K562 (cell line): Measurements from ENCODE around the gene ERVK3-1. TPM values are rescaled to one million over a fixed set of nuclear protein-coding genes. Genes with fewer than 3 reads are reported as not detected.

Experiments
- ATF3 ChIP-seq, 2 experiments: fragments of 450-650 bp in 1 of 2; sonication (generic) in 1 of 2; formaldehyde crosslinking in 1 of 2; IDR thresholded peaks in 1 of 2; conservative IDR thresholded peaks in 1 of 2; 2 replicates each; pipeline versions ENCODE4 v1.6.1 to v1.8.1; 2016 to 2023; ENCODE audit warnings: mild to moderate bottlenecking in 2 of 2, moderate library complexity in 2 of 2, inconsistent platforms in 1 of 2, missing genetic modification reagents in 1 of 2
- BCLAF1 ChIP-seq, 2 experiments: fragments of 450-650 bp in 1 of 2; IDR thresholded peaks; 2 replicates each; pipeline ENCODE4 v1.6.1; 2011 to 2017; ENCODE audit warnings: low read depth in 2 of 2, antibody characterized with exemption in 1 of 2, borderline replicate concordance in 1 of 2, low read length in 1 of 2, mild to moderate bottlenecking in 1 of 2, mixed read lengths in 1 of 2; ENCODE audit not compliant: control insufficient read depth in 1 of 2
- E2F1 ChIP-seq: sonication (generic); formaldehyde crosslinking; IDR thresholded peaks from 2 replicates; pipeline ENCODE4 v1.8.1; 2023; ENCODE audit warnings: mild to moderate bottlenecking, missing genetic modification reagents, moderate library complexity
- ETV5 ChIP-seq: sonication (generic); formaldehyde crosslinking; IDR thresholded peaks from 2 replicates; pipeline ENCODE4 v1.4.0; 2020; ENCODE audit warnings: low read depth, mild to moderate bottlenecking, missing genetic modification reagents
- ETV6 ChIP-seq, 3 experiments: fragments of 150-350 bp in 1 of 3; sonication (generic) in 1 of 3; formaldehyde crosslinking in 1 of 3; IDR thresholded peaks; 2 replicates each; pipeline versions ENCODE4 v1.6.1 to v1.8.0; 2014 to 2022; ENCODE audit warnings: borderline replicate concordance in 2 of 3, low read depth in 2 of 3, antibody characterized with exemption in 1 of 3, low read length in 1 of 3, mild to moderate bottlenecking in 1 of 3, missing genetic modification reagents in 1 of 3
- HDAC1 ChIP-seq, 2 experiments: fragments of 450-650 bp; IDR thresholded peaks; 2 replicates each; pipeline ENCODE4 v1.6.1; 2016 to 2017; ENCODE audit warnings: inconsistent platforms in 1 of 2, mild to moderate bottlenecking in 1 of 2, moderate library complexity in 1 of 2
- NCOR1 ChIP-seq: fragments of 450-650 bp; IDR thresholded peaks from 2 replicates; pipeline ENCODE4 v1.6.1; 2016; ENCODE audit warnings: mild to moderate bottlenecking, moderate library complexity
- RBBP5 ChIP-seq: fragments of 200-600 bp; sonication (generic); IDR thresholded peaks from 2 replicates; pipeline ENCODE4 v1.6.1; 2012; ENCODE audit warnings: borderline replicate concordance, mild to moderate bottlenecking, low read length, control low read depth, inconsistent platforms; ENCODE audit not compliant: insufficient read depth, poor library complexity, severe bottlenecking
- USF2 ChIP-seq: sonication (generic); formaldehyde crosslinking; IDR thresholded peaks from 2 replicates; pipeline ENCODE4 v1.5.0; 2020; ENCODE audit warnings: missing genetic modification reagents
- ZC3H11A ChIP-seq: IDR thresholded peaks from 2 replicates; pipeline ENCODE4 v1.6.1; 2012; ENCODE audit warnings: low read depth, low read length, improper control_type of control experiment
- ZNF707 ChIP-seq: fragments of 250-450 bp; sonication (Bioruptor Pico); conservative IDR thresholded peaks from 2 replicates; pipeline ENCODE4 v1.8.0; 2022; ENCODE audit warnings: inconsistent platforms, mild to moderate bottlenecking, moderate library complexity
- ZZZ3 ChIP-seq: fragments of 450-650 bp; IDR thresholded peaks from 2 replicates; pipeline ENCODE4 v1.6.1; 2016; ENCODE audit warnings: antibody characterized with exemption, mild to moderate bottlenecking, moderate library complexity
- polyA plus RNA-seq, 8 experiments: library from polyadenylated mRNA; depleted of rRNA in 4 of 8; stranded (reverse) in 5 of 8; unstranded in 3 of 8; fragments of >200 nt; fragmentation: Nextera tagmentation in 2 of 8; fragmentation: Illumina TruSeq in 1 of 8; extraction: Ambion mirVana in 2 of 8; extraction: Trizol in 1 of 8; gene quantifications; 2 replicates each; pipeline versions ENCODE4 v1.2.1 to v1.2.3, GENCODE V29; 2011 to 2014; ENCODE audit warnings: inconsistent platforms in 1 of 8, missing spikeins in 1 of 8
- total RNA-seq, 7 experiments: library from RNA; depleted of rRNA in 6 of 7; stranded (reverse); fragments of >200 nt in 6 of 7; fragmentation: Illumina TruSeq in 2 of 7; extraction: Trizol in 2 of 7; gene quantifications; 2 replicates each; pipeline versions ENCODE4 v1.2.1 to v1.2.3, GENCODE V29; 2011 to 2021; ENCODE audit warnings: low replicate concordance in 1 of 7
- TF ChIP-seq, protein P1 (sequence below): fragments of 250-450 bp; sonication (Bioruptor Pico); IDR thresholded peaks from 2 replicates; pipeline ENCODE4 v1.5.0; 2022; ENCODE audit warnings: mild to moderate bottlenecking

ERVK3-1 gene
- total and polyA plus RNA-seq, 9 of the 15 experiments (the other 6 are each of a cell fraction or from before 2014, with no cell fraction given), result 87.6 to 299 (median 119) TPM

- TF ChIP-seq, protein P1, sequence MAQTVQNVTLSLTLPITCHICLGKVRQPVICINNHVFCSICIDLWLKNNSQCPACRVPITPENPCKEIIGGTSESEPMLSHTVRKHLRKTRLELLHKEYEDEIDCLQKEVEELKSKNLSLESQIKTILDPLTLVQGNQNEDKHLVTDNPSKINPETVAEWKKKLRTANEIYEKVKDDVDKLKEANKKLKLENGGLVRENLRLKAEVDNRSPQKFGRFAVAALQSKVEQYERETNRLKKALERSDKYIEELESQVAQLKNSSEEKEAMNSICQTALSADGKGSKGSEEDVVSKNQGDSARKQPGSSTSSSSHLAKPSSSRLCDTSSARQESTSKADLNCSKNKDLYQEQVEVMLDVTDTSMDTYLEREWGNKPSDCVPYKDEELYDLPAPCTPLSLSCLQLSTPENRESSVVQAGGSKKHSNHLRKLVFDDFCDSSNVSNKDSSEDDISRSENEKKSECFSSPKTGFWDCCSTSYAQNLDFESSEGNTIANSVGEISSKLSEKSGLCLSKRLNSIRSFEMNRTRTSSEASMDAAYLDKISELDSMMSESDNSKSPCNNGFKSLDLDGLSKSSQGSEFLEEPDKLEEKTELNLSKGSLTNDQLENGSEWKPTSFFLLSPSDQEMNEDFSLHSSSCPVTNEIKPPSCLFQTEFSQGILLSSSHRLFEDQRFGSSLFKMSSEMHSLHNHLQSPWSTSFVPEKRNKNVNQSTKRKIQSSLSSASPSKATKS, result no peak
- TF ChIP-seq RBBP5, result peak; percentile 64
- peak; percentile 76 for TF ChIP-seq E2F1
- no peak for TF ChIP-seq ZNF707 (CRISPR knock-in tag)
- no peak for TF ChIP-seq ATF3 (IDR thresholded peaks at IDR 0.05)
- TF ChIP-seq ATF3 (CRISPR knock-in tag; conservative IDR thresholded peaks at IDR 0.05), result peak; percentile 44
- TF ChIP-seq ETV5 (CRISPR knock-in tag), result peak; percentile 87
- peak; percentile 6 to 98; a peak in 2 of 4 replicates for TF ChIP-seq HDAC1 (IDR thresholded peaks at IDR 0.05)
- TF ChIP-seq ZC3H11A, result no peak
- TF ChIP-seq ETV6 (IDR thresholded peaks at IDR 0.05; ENCODE audit: borderline replicate concordance in 1 of 2, low read depth in 2 of 2, low read length in 1 of 2), result 0 out of 4 replicates have a peak, but pooled peaks of 1 of the 2 experiments have one; percentile 34
- no peak for TF ChIP-seq ETV6 (CRISPR knock-in tag; IDR thresholded peaks at IDR 0.05; ENCODE audit: borderline replicate concordance)
- 0 out of 2 replicates have a peak, but pooled peaks have one; percentile 36 for TF ChIP-seq ZZZ3
- no peak for TF ChIP-seq USF2 (CRISPR knock-in tag)
- TF ChIP-seq NCOR1, result no peak
- TF ChIP-seq BCLAF1 (IDR thresholded peaks at IDR 0.05; ENCODE audit: borderline replicate concordance in 1 of 2, control insufficient read depth in 1 of 2, low read depth in 2 of 2, low read length in 1 of 2), result 0 out of 4 replicates have a peak, but pooled peaks of 1 of the 2 experiments have one; percentile 60
These were observed 57.3 kb downstream of the ERVK3-1 start, which contains the start of gene ZNF497 (continued) for GRCh38 chr19:58362272-58362994.
